ENCODE measurements around the gene LMCD1.
A peak's percentile ranks its signal among the peaks of the same experiment; 100 is the strongest.

Gene LMCD1

GRCh38 chr3:8617921-8618320 lies 116.3 kb downstream of the LMCD1 start:
- DNase-seq (ENCODE audit: low read depth in 2 of 3, low spot score in 1 of 3) = no peak

DNA sequence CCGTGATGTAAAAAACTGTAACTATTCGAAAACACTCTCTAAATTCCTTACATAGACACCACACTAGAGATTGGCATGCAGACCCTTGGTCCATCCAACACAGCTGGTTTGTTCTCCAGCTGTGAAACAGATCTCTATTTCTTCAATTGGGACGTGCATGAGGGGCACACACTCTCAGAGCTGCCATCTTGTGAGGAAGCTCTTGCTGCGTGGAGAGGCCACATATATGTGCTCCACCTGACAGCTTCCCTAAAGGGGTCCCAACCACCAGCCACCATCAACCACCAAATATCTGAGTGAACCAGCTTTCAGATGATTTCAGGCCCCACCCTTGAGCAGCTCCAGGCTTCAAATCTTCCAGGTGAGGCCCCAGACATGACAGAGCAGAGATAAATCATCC lies 117.3 kb downstream of the LMCD1 start:
- no peak for DNase-seq (ENCODE audit: low read depth in 2 of 3, low spot score in 1 of 3)

DNA sequence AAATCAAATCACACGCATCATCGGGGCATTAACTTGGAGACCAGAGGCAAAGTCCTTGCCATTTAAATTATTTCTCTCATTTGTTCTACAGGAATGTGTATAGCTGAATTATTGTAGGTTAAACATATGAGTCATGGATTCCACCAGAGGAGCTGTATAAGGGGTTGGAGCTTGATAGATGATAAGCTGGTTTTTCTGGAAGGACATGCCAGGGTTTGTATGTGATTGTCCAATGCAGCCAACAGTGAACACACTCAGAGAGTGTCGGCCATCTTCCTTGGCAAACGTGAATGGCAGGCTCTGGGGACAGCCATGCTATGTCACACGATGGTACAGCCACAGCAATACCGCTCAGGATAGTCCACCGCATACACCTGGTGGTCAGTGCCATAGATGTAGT lies 117.9 kb downstream of the LMCD1 start:
- no peak for DNase-seq (ENCODE audit: low read depth in 2 of 3, low spot score in 1 of 3)

DNA sequence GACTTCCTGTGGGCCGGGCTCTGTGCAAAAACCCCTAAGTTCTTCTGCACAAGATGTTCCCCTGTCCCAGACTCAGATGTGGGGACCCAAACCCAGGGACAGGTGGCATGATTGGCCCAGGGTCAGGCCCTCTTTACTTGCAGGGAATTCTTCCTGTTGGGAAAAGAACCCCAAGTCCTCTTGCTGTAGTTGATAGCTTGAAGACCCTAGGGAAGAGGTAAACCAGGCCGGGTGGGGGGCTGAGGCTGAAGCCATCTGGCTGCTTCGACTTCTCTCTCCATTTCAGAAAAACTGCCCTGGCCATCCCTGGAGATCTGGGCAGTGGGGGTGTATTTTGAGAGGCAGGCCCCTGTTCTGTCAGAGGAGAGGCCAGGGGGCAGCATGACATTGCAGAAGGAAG lies 119.5 kb downstream of the LMCD1 start:
- no peak for DNase-seq (ENCODE audit: low read depth in 2 of 3, low spot score in 1 of 3)

- DNase-seq (ENCODE audit: low read depth in 2 of 3, low spot score in 1 of 3) = no peak
Measured at GRCh38 chr3:8621872-8622271, 120.2 kb downstream of the LMCD1 start.

DNA sequence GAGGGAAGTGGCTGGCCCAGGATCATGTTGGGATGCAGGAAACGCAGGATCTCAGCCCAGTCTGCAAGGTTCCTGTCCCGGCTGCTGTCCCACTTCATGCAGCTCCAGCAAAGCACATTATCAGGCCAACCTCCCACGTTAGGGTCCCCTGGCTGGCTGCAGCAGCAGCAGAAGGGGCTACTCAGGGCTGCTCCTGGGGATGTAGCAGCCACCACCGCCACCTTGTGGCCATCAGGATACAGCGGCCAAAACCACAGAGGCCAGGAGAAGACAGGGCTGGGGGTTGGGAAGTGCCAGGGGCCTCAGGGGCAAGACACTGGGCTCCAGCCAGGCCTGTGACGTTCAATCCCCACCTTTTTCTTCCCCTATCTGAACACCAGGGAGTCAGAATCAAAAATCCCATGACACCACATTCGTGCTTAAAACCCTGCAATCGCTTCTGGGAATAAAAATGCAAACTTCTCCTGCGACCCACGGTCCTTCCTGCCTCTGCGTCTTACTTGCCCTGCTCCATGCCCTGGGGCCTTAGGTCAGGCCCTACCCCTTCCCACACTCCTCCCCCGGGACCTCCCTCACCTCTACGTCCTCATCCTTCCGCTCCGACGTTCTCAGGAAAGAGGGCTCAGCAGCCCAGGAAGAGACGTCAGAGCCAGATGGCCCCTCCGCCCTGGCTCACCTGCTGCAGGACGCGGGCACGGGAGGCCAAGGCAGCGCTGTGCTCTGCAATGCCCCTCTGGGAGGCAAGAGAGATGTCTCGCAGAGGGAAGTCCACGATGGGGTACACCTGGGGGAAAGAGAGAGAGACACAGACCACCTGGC lies 121.5 kb downstream of the LMCD1 start:
- peak; percentile 10 to 29 (median 16) for DNase-seq (ENCODE audit: low read depth in 2 of 3, low spot score in 1 of 3)

GRCh38 chr3:8623741-8624140 lies 122.1 kb downstream of the LMCD1 start:
- DNase-seq (ENCODE audit: low read depth in 2 of 3, low spot score in 1 of 3) = no peak
